Testis (tissue), 2 donors: ENCODE data around the gene YLPM1.

Experiments used
- POLR2A ChIP-seq: fragments of 450-650 bp; IDR thresholded peaks from one replicate; pipeline ENCODE4 v1.6.1; 2017; ENCODE audit warnings: antibody characterized with exemption, mild to moderate bottlenecking, moderate library complexity
- TF ChIP-seq, protein P1 (sequence below), 3 experiments: fragments of 450-650 bp in 2 of 3; fragments of 200-600 bp in 1 of 3; sonication (generic) in 1 of 3; IDR thresholded peaks; one replicate each; pipeline ENCODE4 v1.5.1; 2016 to 2019; ENCODE audit warnings: antibody characterized with exemption in 3 of 3, mild to moderate bottlenecking in 2 of 3, moderate library complexity in 1 of 3

DNA sequence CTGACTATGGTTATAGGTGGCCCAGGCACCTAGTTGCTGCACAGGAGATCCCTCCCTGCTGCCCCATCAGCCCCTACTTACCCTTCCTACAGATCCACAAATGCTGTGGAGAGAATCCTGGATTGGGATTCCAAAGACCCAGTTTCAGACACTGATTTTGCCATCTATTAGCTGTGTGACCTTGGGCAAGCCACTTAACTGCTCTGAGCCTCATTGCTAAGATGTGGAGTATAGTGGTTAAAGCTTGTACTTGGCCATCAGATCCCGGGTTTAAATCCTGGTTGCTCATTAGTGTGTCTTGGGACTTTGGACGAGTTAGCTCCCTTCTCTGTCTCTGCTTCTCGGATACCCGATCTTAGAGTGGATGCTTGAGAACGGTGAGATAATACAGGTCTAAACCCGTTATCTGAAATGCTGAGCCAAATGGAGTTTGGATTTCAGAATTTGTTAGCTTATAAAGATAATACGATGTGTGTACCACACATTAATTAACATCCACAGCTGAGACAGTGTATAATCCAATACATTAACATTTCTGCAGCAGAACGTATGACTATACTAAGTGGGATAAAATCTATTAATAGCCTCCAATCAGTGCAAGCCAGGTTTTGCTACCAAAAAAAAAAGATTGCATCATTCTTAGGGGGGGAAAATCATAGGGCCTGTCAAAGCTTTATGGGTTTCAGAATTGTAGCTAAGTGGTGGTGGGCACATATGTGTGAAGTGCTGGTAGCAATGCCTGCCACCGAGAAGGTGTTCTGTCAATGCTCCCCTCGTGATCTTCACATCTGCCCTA is 96.8 kb downstream of the YLPM1 start:
- TF ChIP-seq, protein P1, sequence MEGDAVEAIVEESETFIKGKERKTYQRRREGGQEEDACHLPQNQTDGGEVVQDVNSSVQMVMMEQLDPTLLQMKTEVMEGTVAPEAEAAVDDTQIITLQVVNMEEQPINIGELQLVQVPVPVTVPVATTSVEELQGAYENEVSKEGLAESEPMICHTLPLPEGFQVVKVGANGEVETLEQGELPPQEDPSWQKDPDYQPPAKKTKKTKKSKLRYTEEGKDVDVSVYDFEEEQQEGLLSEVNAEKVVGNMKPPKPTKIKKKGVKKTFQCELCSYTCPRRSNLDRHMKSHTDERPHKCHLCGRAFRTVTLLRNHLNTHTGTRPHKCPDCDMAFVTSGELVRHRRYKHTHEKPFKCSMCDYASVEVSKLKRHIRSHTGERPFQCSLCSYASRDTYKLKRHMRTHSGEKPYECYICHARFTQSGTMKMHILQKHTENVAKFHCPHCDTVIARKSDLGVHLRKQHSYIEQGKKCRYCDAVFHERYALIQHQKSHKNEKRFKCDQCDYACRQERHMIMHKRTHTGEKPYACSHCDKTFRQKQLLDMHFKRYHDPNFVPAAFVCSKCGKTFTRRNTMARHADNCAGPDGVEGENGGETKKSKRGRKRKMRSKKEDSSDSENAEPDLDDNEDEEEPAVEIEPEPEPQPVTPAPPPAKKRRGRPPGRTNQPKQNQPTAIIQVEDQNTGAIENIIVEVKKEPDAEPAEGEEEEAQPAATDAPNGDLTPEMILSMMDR (IDR thresholded peaks at IDR 0.05): no peak
- no peak for TF ChIP-seq POLR2A
